ENCODE results near the gene SZRD1.

GRCh38 chr1:16380868-16381267, 13.8 kb downstream of the SZRD1 start:
- TF ChIP-seq EZH2phosphoT487 (IDR thresholded peaks at IDR 0.05; ENCODE audit: borderline replicate concordance, low read length) (no peak), CTCF (IDR thresholded peaks at IDR 0.05; ENCODE audit: low read depth, low read length, poor library complexity, severe bottlenecking) (no peak)
